ENCODE measurements around the gene TBC1D22A.

Gene TBC1D22A

GRCh38 chr22:47153854-47154525, 391.5 kb downstream of the TBC1D22A start:
- ChIA-PET POLR2A (no interaction called here), CTCF (no interaction called here)
- DNase-seq (ENCODE audit: low read depth, low spot score), result no peak
- H3K4me3 ChIP-seq (ENCODE audit: low read depth, low read length), result no peak overlapping the region
- no peak for TF ChIP-seq CTCF (IDR thresholded peaks at IDR 0.05; ENCODE audit: insufficient read depth, low read length, missing control alignments)

- no peak for DNase-seq (ENCODE audit: low read depth, low spot score)
- POLR2A ChIA-PET, result no interaction called here
- H3K4me3 ChIP-seq (ENCODE audit: low read depth, low read length), result no peak overlapping the region
- CTCF ChIA-PET, result no interaction called here
- no peak for TF ChIP-seq CTCF (IDR thresholded peaks at IDR 0.05; ENCODE audit: insufficient read depth, low read length, missing control alignments)
Observed at GRCh38 chr22:47154621-47155081, 392.2 kb downstream of the TBC1D22A start.

- CTCF ChIA-PET, result no interaction called here
- no peak overlapping the region for H3K4me3 ChIP-seq (ENCODE audit: low read depth, low read length)
- TF ChIP-seq CTCF (IDR thresholded peaks at IDR 0.05; ENCODE audit: insufficient read depth, low read length, missing control alignments), result no peak
- POLR2A ChIA-PET, result no interaction called here
- DNase-seq (ENCODE audit: low read depth, low spot score), result no peak
Observed at GRCh38 chr22:47155131-47155885, 392.9 kb downstream of the TBC1D22A start.

GRCh38 chr22:47155912-47156311, 393.5 kb downstream of the TBC1D22A start:
- ChIA-PET POLR2A (no interaction called here), CTCF (no interaction called here)
- no peak for TF ChIP-seq CTCF (IDR thresholded peaks at IDR 0.05; ENCODE audit: insufficient read depth, low read length, missing control alignments)
- no peak overlapping the region for H3K4me3 ChIP-seq (ENCODE audit: low read depth, low read length)
- no peak for DNase-seq (ENCODE audit: low read depth, low spot score)

GRCh38 chr22:47156352-47157092, 394.1 kb downstream of the TBC1D22A start:
- no peak for TF ChIP-seq CTCF (IDR thresholded peaks at IDR 0.05; ENCODE audit: insufficient read depth, low read length, missing control alignments)
- CTCF ChIA-PET, result no interaction called here
- POLR2A ChIA-PET, result no interaction called here
- no peak overlapping the region for H3K4me3 ChIP-seq (ENCODE audit: low read depth, low read length)
- no peak for DNase-seq (ENCODE audit: low read depth, low spot score)

- DNase-seq (ENCODE audit: low read depth, low spot score), result no peak
- POLR2A ChIA-PET, result no interaction called here
- CTCF ChIA-PET, result no interaction called here
- H3K4me3 ChIP-seq (ENCODE audit: low read depth, low read length), result no peak overlapping the region
- no peak for TF ChIP-seq CTCF (IDR thresholded peaks at IDR 0.05; ENCODE audit: insufficient read depth, low read length, missing control alignments)
Observed at GRCh38 chr22:47157093-47157420, 394.6 kb downstream of the TBC1D22A start.
